NK-92 treated with Interleukin-12 subunit alpha and Interleukin-12 subunit beta, amount 100 ng/mL, for 24 hours (cell line): Measurements from ENCODE around the gene FRMPD1.

Experiments
- DNase-seq: peaks from one replicate; lab custom pipeline; 2025; lab: John Stamatoyannopoulos, UW

Gene FRMPD1

DNA sequence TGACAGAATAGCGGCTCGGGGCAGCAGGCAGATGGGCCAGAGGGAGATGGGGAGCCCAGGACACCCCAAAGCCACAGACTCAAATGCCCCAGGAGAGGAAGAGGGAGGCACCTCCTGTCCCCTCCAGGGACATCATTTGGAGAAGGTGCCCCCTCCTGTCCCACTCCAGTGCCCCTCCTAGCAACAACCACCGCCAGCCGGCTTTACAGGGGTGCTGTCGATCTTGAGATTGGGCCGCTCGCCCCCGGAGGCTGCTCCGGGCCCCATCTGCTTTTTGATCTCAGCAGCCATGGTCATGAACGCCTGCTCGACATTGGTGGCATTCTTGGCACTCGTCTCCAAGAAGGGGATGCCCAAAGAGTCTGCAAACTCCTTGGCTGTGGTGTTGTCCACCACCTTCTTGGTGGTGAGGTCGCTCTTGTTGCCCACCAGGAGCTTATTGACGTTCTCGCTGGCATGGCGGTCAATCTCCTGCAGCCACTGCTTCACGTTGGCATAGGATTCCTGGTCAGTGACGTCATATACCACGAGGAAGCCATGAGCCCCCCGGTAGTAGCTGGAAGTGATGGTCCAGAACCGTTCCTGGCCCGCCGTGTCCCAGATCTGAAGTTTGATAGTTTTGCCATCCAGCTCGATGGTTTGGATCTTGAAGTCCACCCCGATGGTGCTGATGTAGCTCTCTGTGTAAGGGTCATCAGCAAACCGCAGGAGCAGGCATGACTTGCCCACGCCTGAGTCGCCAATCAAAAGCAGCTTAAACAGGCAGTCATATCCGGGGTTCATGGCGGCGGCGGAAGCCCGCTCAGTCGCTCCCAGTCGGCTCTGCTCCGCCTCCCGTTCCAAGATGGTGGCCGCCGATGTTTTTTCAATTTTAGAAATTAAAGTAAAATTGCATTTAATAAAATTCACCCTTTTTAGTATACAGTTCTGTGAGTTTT, 14.0 kb upstream of the FRMPD1 start:
- DNase-seq, result no peak

DNA sequence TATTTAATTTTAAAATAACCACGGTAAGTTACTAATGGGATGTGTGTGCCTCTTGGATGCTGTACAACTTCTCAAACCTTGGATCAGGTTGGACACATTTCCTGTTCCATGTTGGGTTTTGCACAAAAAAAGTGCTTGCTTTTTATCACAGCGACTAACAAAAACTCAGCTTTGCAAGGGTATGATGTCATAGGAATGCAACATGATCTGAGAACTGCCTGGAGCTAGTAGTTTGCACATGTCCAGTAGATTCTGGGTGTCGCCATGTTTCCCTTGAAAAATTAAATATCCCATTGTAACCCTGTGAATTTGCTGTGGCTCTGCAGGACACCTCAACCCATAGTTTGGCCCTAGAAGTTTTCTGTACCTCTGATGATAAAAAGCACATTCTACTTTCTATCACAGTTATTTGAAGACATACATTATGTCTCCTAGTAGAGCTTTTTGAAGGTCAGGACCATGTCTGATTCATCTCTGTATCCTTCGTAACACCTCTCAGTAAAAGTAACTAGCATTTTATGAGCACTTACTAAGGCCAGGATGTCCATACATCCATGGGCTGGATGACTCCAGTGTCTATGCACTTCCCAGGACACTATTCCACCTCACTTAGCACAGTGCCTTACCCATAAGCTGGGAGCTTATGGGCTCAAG, 11.5 kb upstream of the FRMPD1 start:
- DNase-seq, result no peak

DNA sequence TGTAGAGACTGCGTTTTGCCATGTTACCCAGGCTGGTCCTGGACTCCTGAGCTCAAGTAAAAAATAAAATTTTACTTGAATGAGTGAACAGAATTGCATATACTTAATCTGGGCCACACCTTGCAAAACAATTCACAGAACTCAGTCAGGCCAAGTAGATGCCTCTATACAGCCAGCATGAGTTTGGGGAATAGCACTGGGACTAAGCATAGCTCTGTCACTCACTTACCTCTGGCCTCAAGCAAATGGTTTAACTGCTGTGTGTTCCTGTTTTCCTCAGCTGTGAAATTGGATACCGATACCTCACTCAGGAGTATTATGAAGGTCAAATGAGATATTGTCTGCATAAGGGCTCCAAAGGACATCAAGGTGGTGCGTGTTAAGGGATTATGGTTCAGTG, 10.9 kb upstream of the FRMPD1 start:
- no peak for DNase-seq

DNA sequence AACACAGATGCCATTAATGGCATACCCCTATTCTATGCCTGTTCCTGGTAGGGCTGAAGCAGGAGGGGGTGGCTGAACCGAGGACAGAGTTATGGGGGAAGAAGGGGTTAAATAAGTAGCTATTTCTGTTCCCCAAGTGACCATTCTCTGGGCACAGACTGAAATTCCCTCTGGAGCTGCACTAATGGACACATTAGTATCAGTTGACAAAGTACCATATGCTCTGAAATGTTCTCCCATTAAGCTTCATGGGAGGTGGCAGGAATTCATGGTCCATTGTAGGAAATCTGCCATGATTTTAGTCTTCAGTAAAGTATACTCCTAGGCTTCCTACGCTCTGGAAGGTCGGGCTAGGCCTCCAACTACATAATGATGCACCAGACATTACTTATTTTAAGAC, 10.5 kb upstream of the FRMPD1 start:
- DNase-seq, result no peak

DNA sequence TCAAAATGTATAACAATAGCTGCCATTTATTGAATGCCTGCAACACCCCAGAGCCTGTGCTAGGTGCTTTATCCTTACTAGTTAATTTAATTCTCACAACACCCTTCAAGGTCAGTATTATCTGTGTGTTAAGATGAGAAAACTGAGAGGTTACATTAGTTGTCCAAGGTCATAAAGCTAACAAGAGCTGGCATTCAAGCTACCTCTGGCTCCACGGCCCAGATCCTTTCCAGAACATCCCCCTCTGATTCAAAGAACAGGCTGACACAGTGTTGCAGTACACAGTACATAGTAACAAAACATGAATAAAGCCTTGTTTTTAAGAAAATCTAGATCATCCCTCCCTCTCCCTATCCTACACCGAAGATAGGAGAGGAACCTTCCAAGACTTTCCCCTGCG, 9.4 kb upstream of the FRMPD1 start:
- DNase-seq, result no peak

DNA sequence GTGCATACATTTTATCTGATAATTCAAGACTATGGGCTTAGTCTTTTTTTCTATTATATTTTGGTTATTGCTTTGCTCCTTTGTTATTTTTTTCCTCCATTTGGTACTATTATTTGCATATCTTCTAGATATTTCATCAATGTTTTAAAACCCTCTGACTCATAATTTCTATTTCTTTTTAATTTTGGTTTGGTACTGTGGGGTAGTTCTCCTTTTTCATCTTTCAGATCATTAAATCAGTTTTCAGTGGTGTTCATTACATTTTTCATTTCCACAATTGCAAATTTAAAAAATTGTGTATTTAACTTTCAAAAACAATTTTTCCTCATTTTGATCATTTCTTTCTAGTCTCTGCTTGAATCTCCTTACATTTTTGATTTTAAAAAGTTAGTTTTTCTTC, 7.5 kb upstream of the FRMPD1 start:
- no peak for DNase-seq

DNA sequence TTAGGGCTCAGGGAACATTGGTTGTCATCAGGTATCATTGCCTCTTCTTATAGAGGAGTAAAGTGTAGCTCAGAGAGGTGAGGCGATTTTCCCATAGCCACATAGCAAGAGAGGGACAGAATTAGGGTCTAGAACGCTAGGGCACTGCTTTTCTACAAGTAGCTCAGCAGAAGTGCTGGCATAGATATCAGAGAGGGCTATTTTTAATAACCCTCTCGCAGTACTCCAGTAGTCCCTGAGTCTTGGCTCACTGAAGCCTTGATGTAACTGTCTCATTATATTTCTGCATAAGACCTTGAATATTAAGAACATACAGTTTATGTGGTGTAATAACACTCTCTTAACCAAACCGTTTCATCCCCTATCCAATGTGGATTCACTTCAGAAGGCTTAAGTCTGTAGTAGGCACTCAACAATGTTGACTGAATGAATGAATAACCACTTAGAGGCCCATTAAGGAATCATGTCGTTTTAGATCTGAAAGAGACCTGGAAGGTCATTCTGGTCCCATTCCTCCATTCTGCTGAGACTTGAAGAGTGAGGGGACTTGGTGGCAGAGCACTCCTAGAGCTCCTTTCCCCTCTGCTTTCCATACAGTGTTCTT, 4.7 kb upstream of the FRMPD1 start:
- DNase-seq, result no peak

DNA sequence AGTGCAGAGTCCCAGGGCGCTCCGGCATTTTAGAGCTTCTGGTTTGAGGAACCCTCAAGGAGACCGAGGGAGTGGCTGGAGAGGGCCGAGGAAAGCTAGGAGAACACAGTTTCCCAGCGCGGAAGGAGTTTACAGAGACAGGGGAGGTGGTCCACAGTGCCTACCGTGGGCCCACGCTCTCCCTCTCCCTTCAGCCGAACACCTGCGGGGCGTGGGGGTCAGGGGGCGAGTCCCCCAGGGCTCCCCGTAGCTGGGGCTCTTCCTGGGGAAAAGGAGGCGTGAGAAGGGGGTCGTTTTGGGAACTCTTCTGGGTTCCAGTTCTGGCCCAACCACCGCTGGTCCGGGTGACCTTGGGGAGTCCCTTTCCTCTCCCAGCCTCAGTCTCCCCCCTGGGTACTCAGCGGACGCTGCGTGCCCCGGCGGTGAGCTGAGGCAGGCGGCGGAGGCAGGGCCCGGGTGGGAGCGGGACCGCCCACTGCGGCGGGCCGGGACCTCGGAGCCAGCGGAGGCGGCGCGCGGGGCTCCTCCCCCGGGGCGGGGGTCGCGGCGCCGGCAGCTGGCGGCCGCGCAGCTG, 368 bp upstream of the FRMPD1 start:
- DNase-seq, result no peak

DNA sequence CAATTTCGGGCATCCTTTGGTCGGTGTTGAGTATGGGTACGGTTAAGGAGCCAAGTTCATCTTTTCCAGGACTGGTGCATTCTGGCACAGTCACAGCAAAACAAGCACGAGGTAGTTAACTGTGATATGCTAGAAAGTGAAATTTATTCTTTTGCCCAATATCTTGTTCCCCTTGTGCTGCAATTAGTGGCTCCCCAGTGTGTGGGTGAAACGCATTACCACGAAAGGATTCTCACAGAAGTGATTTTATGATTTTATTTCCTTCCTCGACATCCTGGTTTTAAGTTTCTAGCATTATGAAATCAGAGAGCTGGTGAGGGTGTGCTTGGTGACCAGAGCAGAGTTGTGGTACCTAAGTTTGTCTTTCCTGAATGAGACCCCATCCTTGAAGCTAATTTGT, 1.5 kb downstream of the FRMPD1 start:
- DNase-seq, result no peak

DNA sequence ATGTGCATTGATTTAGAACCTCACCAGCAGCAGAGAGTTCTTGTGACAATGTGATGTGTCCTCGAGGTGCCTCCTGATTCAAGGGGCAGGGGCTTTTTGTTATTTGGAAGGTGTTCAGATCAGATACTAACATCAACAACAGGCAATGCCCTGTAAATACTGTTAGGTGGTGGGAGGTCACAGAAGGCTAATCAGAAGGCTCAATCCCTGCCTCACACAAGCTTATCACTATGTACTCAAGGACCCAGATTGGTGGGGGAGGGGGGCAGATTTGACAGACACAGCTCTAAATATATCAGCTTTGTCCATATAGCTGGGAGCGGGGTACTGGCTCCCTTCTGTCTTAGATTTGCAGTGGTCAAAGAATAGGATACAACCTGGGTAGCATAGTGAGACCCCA, 2.6 kb downstream of the FRMPD1 start:
- no peak for DNase-seq

DNA sequence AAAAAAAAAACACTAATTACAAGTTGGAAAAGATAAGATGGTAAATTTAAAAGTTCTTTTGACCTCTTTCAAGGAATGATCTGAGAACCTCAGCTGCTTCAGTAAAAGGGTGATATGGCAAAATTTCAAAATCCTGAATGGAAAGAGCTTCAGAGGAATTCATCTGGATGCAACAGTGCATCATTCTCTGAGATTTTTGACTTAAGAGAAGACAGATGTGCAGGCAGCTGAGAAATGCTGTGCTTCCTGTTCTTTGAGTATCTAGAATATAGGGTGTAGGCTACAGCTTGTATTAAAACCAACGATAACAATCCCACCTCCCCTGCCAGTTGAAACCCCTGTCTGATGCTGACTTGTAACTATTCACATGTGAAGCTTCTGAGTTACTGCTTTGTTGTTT, 6.2 kb downstream of the FRMPD1 start:
- DNase-seq, result no peak

DNA sequence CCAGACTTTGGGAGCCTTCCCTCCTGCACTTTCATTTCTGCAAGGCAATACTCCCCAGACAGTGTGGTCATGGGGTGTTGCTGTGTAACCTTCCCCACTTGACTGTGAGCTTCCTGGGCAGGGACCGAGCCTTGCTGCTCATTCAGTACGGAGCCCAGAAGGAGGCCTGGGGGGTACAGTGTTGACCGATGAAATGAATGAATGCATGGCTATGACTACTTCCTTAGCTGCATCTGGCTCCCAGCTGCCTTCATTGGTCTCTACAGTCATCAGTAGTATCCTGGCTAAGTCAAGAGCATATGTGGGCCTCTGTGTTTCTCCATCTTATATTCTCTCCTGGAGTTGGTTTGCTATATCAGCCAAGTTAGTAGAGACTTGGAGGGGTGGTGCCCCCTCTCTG, 9.9 kb downstream of the FRMPD1 start:
- no peak for DNase-seq

DNA sequence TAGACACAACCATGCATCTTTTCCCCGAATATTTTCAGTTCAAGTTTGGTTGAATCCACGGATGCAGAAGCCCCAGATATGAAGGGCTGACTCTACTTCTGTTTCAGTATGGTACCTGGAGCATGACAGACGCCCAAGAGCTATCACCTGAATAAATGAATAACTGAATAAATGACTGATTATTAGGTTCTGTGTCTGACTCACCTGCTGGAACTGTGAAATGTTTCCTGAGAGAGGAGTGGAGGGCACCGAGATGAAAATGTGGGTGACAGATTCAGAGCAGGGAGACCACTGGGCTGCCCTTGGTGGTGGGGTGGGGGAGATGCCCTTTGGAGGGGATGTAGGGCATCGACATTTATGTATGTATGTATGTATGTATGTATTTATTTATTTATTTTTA, 13.2 kb downstream of the FRMPD1 start:
- DNase-seq, result no peak

DNA sequence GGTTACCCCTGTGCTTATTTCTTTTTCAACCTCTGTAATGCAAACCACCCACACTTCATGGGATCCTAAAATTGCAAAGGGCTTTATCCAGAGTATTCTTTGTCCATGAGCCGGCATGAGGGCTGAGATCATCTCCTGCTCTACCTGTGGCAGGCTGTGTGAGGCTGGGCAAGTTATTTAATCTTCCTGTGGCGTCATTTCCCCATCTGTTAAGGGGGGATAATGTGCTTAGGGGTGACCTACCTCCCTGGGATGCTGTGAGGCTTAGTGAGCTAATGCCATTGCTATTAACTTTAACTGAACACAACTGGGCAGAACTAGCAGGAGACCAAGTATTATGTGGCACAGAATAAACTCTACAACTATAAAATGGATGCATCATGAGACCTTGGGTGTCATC, 17.0 kb downstream of the FRMPD1 start:
- no peak for DNase-seq

DNA sequence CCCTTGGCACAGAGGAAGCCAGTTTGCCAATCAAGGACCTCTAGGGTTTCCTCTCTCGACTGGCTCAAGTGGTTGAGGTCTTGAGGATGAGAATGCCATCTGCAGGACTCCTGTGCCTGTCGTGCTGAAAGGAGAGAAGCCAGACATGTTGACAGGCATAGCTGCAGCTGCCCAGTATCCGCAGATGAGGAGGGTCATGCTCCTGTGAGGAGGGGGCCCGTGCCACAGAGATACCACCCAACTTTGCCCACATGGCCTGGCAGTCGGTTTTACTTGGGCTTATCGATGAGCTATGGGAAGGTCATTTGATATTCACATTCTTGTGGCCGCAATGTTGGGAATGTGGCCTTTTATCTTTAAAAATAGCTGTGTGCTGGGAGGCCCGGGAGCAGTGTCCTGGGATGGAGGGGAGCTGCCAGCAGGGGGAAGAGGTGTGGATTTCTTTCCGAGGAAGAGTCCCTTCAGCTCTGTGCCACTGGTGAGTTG, 17.4 kb downstream of the FRMPD1 start:
- no peak for DNase-seq

DNA sequence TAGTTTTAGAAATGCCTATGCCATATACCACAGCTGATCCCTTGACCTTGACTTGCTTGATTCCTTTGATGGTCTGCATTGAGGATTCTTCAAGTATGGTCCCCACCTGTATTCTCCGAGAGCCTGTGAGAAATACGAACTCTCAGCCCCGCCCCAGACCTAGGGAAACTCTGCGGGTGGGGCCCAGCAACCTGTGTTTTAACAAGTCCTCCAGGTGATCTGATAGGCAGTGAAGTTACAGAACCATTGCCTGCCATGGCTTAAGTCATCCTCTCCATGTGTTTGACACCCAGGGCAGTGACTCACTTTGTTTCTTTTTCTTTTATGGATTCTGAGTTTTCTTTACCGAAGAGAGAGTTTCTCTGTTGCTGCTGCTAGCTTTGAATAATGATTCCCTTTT, 18.5 kb downstream of the FRMPD1 start:
- DNase-seq, result no peak

DNA sequence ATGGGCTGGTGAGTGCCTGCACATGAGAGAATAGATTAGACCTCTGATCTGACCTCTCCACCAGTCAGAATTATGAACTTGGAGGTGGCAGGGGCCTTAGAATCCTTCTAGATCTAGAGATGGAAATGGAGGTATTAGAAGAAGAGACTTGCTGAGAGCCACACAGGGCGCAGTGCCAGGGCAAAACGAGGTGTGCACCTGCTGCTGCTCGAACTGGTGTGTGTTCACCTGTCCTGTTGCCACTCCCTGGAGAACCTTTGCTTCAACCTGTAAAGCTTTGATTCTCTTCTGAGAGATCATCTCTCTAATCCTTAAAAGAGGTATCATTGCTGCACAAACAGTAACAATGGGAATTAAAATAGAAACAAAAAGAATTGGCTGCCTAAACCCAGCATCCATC, 24.9 kb downstream of the FRMPD1 start:
- no peak for DNase-seq

DNA sequence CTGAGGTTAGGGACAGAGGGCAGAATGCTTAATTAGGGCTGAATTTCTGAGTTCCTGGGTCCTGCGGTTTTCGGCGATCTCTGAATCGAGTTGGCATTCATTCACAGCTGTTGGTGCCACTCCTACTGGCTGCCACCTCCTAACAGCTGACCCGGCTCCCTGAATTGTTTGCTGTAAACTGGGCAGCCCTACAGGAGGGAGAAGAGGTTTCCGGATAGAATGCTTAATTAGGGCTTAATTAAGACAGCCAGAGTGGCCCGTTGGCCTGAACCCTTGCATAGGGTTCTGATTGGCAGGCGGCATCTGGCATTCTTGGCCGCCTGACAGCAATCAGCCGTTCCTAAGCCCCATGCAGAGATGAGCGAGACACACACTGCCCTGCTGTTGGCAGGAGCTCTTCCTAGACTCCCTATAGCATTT, 25.7 kb downstream of the FRMPD1 start:
- no peak for DNase-seq

DNA sequence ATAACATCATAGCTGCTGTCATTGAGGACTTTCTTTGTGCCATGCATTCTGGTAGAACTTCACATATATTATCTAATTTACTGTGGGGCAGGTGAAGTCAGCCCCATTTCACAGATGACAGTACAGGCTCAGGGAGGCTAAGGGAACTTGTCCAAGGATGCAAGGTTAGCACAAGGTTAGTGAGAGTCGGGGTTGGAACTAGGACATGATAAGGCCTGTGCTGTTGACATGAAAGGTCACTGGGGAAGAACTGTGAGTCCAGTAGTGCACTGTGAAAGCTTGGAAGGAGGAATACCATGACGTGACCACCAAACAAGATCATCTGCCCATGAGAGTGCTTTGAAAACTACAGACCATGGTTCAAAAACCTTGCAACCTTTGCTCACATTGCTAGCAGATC, 26.7 kb downstream of the FRMPD1 start:
- DNase-seq, result no peak

DNA sequence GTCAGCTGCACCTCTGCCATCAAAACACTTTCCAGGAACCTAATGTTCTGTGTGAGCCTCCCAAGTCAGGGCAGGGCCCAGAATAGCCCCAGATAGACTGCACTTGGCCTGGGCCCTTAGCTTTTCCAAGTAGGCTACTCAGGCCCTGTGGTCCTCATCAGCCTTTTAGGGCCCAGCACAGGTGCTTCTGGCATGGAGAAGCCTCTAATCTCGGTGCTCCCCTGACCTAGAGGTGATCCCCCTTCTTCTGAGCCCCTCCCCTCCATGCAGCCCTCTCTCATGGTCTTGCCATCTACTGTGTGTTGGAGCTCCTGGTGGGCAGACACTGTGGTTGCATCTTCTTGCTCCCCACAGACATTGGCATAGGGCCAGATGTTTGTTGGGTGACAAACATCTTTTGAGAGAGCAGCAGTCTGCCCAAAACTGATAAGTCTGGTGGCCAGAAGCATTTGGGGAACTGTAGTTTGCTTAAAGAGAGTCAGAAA, 28.1 kb downstream of the FRMPD1 start:
- DNase-seq, result no peak

DNA sequence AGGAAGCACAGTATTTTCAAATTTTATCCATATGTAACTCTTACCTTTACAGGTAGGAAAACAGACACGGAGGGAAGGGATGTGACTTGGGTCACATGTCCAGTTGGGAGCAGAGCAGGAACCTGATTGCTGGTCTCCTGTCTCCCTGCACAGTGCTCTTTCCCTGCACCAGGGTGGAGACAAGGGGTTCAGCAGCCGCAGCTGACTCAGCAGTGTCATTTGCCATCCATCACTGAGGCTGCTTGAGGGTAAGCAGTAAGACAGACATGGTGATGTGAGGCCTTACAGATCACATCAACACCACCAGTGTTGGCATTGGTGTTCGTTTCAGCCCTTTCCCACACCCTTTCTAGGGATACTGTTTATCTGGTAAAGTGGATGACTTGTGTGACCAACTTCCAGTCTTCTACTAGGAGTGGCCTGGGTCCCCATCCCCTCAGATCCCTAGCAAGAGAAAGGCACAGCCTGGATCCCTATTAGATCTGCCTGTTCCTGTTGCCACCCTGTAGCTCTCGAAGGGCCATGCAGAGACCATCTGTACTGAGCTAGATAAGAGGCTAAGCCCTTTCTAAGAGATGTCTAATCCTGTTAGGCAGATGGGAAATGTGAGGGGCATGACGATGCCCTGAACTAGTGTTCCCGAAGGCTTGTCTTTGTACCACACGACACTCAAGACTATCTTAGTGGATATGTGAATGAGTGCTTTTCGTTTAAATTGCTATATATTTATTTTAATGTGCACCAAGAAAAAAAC, 29.1 kb downstream of the FRMPD1 start:
- DNase-seq, result no peak

DNA sequence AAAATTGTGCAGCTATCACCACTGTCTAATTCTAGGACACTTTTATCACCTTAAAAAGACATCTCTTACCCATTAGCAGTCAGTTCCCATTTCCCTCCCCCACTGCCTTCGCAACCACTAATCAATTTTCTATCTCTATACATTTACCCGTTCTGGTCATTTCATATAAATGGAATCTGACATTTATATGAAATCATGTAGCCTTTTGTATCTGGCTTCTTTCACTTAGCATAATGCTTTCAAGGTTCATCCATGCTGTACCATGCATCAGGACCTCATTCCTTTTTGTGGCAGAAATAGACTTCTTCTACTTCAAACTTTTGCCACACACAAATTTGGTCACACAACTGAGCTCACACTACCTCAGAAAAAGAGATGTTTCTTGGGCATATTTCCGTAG, 32.2 kb downstream of the FRMPD1 start:
- no peak for DNase-seq
